DMS 273 treated with DMSO at 0.1 percent for 48 hours (cell line): ENCODE results near the gene NFKBIA.
A peak's percentile ranks its signal among the peaks of the same experiment; 100 is the strongest.
"Not testable (repeated sequence)": the region's sequence is repeated elsewhere in the genome, so short reads cannot be mapped to it uniquely, and the experiment has no call there.

Experiments used
- DNase-seq: peaks from one replicate; lab custom pipeline; 2025; lab: John Stamatoyannopoulos, UW

Gene NFKBIA, protein sequence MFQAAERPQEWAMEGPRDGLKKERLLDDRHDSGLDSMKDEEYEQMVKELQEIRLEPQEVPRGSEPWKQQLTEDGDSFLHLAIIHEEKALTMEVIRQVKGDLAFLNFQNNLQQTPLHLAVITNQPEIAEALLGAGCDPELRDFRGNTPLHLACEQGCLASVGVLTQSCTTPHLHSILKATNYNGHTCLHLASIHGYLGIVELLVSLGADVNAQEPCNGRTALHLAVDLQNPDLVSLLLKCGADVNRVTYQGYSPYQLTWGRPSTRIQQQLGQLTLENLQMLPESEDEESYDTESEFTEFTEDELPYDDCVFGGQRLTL

DNA sequence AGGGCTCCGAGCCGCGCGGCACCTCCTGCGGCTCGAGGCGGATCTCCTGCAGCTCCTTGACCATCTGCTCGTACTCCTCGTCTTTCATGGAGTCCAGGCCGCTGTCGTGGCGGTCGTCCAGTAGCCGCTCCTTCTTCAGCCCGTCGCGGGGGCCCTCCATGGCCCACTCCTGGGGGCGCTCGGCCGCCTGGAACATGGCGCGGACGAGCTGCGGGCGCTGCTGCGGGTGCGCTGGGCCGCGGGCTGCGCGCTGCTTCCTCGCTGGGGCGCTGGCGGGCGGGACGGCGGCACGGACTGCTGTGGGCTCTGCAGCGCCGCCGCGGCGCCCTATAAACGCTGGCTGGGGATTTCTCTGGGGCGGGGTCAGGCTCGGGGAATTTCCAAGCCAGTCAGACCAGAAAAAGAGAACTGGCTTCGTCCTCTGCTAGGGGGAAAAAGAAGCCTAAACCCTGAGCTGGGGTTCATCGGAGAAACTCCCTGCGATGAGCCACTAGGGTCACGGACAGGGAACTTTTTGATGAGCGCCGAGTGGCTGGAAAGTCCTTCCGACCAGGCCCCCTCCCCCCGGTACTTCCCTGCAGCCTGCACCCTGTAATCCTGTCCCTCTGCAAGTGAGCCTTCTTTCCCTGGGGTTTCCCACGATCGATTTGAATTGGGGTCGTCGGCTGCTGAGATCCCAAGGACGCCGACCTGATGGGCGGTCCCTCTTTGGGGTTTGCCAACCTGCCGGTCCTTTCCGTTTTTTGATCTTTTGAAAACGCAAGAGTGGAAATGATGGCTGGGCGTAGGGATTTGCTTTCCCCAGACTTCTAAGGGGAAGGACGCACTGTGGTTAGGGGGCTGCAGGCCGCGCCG lies at the start of gene NFKBIA:
Gene NFKBIA (minus strand): TSS at position 301 of the 855 bp plus-strand sequence. CDS start 105 bp downstream, at position 196.
- peak; percentile 30 for DNase-seq

DNA sequence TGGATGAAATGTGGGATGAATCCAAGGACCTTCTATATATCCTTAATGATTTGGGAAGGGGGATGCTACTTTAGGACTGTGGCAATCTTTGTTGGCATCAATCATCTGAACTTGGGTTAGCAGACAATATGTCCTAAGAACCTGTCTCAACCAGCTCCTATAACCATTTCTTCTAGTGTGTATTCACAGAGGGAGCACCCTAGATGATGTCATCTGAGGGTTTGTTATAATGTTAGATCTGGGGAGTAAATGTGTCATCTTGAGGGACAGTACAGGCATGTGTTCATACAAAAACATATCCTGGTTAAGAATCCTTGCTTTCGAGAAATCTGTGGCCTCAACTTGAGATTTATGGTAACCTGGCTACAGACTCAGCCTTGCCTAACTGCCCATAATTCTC lies 41.9 kb upstream of the NFKBIA start:
- no peak for DNase-seq

DNA sequence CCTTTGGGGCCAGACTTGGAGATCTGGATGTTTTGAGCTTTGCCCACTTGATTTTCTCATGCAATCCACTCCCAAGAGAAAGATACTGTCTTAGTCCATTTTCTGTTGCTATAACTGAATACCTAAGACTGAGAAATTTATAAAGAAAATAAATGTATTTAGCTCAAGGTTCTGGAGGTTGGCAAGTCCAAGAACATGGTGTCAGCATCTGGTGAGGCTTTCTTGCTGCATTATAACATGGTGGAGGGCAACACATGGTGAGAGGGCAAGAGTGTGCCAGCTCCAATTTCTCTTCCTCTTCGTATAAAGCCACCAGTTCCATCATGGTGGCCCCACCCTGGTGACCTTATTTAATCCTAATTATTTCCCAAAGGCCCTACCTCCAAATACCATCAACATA lies 39.6 kb upstream of the NFKBIA start:
- no peak for DNase-seq

DNA sequence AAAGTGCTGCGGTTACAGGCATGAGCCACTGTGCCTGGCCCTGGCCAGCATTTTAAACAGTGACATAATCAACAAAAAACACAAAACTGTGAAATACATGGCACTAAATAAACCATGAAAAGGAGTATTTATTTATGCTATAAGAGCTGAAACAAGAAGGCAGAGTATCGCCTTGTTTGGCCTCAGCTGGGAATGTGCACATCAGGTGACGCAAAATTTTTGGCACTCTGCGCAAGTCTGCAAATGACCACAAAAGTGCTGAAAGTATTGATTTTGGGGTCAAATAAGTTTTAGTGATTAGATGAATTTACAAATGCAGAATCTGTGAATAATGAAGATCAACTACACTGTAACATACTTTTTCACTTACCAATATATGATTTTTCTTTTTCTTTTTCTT lies 36.6 kb upstream of the NFKBIA start:
- DNase-seq, result no peak

DNA sequence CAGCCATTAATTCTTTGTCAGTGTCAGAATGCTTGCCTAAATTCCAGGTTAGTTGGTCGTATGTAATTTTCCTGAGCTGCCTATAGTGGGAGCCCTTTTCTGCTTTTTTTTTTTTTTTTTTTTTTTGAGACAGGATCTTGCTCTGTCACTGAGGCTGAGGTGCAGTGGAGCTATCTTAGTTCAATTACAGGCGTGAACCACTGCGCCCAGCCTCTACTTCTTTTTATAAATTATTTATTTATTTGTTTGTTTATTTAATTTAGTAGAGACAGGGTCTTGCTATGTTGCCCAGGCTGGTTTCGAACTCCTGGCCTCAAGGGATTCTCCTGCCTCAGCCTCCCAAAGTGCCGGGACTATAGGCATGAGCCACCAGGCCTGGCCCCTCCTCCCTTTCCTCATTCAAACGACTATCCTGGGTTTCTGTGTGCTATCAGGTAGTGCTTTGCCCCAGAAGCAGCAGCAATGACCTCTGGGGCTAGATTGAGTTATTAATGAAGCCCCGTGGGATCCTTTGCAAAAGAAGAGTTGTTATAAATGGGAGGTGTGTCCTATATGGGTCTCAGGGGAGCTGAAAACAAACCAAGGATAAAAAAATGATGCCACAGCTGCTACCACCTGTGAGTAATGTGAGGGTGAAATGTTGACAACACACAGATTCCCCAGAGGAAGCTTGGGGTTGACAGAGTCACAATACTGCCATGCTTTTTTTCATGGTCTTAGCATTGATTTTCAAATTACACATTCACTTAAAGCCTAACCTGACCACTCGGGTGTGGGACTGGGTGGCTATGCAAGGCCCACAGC lies 34.6 kb upstream of the NFKBIA start:
- no peak for DNase-seq

DNA sequence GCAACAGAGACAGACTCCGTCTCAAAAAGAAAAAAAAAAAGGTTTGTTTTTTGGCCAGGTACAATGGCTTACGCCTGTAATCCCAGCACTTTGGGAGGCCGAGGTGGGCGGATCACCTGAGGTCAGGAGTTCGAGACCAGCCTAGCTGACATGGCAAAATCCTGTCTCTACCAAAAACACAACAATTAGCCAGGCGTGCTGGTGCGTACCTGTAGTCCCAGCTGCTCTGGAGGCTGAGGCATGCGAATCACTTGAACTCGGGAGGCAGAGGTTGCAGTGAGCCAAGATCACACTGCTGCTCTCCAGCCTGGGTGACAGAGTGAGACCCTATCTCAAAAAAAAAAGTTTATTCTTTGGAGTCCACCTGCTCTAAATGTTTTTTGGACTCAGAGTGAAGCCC lies 33.9 kb upstream of the NFKBIA start:
- not testable (repeated sequence) for DNase-seq

DNA sequence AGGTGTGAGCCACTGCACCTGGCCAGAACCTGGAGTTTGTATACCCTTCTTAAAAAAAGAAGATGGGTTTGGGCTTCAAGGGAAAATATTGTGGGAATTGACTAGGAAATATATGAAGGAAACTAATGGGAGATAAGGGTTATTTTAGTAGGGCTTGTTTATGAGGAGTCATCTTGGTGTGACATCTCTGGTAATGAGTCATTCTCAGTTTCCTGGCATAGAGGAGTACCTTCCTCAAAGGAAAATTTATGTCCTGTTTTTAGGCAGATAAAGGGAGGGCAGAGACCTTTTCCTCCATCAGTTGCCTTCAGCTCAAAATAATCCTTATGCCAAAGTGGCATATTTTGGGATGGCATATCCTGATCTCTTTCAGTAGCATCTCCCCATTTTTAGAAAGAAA lies 30.6 kb upstream of the NFKBIA start:
- no peak for DNase-seq

DNA sequence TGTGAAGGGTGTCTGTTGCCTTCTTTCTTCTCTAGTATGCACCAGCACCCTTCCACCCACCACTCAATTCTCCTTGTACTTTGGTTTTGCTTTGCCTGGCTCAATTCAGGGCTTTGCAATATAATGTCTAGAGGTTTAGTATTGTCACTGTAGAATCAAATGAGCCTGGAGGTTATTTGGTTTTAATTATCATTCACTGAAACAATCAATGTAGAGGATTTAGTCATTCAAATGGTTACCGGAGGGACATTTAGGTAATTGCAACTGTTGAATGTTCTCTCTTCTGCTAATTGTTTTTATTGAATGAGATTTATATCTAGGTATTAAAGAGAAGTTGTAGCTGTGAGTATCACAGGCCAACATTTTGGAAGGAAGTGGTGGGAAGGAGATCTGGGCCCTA lies 29.3 kb upstream of the NFKBIA start:
- no peak for DNase-seq

DNA sequence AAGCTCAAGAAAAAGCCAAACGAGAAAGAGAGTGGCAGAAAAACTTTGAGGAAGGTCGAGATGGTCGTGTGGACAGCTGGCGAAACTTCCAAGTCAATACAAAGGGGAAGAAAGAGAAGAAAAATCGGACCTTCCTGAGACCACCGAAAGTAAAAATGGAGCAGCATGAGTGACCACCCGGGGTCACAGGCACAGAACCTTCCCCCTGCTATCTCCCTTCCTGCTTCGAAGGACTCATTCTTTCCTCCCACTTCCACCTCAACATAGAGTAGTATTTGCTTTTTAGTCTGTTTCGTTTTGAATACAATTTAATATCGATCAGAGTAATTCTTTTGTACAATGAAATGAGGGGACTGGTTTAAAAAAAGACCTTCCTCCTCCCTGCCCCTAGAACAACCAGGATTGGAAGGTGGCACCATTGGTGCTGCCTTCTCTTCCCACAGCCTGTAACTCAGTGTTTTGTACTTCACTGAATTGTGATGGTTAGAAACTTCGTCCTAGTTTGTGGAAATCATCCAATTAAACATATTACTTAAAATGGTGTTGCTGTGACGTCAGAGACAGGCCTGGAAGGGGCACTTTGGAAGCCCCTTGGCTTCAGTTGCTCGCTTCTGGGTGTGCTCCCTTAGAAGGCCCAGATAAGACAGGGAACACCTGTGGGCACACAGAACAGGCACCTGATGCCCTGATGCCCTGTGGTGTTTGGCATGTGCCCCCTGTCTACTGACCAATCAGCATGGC lies 26.1 kb upstream of the NFKBIA start:
- no peak for DNase-seq

DNA sequence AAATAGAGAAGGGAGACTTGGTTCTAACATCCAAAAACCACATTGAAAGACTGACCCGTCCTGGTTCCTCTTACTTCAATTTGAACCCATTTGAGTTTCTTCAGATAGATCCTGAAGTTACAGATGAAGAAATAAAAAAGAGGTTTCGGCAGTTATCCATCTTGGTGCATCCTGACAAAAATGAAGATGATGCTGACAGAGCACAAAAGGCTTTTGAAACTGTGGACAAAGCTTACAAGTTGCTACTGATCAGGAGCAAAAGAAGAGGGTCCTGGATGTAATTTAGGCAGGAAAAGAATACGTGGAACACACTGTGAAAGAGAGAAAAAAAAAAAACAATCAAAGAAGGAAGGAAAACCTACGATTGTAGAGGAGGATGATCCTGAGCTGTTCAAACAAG lies 25.4 kb upstream of the NFKBIA start:
- DNase-seq, result no peak

DNA sequence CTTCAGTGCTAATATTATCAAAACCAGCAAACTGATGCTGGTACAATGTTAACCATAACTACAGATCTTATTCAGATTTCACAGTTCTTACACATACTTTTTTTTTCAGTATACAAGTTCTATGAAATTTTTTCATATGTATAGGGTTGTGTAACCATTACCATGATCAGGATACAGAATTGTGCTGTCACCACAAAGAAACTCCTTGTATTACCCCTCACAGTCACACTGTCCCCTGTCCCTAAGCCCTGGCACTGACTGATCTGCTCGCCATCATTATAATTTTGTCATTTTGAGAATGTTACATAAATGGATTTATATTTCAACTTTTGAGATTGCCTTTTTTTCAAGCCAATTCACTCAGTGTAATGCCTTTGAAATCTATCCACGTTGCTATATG lies 21.3 kb upstream of the NFKBIA start:
- no peak for DNase-seq

DNA sequence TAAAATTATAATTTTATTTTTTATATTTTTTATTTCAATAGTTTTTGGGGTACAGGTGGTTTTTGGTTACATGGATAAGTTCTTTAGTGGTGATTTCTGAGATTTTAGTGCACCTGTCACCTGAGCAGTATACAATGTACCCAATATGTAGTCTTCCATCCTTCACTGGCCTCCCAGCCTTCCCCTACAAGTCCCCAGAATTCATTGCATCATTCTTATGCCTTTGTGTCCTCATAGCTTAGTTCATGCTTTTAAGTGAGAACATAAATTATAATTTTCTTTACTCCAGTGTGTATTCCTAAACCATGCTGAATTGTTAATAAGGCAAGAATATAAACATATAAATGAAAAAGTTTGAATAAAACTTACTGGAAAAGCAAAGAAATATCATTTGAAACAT lies 19.1 kb upstream of the NFKBIA start:
- DNase-seq, result no peak

DNA sequence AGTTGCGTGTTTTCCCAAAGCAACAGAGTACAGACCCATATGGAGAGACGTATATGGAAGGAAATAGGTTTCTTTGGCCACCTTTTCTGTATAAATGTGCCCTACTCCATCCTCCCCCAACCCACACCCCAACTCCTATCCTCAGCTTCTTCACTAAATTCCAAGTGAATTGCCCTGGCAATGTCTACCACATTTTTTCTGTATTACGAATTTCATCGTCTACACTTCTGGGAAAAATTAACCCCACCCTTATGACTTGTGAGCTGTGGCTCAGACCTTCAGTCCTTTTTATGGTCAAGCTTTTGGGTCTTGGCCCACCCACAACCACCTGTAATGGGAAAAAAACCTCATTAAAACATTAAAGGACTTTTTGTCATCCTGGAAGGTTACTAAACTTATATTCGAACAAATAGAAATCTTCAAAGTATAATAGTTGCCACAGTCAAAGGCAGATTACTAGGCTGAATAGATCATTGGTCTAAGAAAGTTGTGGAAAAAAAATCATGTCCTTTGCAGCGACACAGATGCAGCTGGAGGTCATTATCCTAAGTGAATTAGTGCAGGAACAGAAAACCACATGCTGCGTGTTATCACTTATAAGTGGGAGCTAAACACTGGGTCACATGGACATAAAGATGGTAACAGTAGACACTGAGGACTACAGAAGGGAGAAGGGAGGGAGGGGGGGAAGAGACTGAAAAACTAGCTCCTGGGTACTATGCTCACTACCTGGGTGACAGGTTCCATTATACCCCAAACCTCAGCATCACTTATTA lies 15.7 kb upstream of the NFKBIA start:
- DNase-seq, result no peak

DNA sequence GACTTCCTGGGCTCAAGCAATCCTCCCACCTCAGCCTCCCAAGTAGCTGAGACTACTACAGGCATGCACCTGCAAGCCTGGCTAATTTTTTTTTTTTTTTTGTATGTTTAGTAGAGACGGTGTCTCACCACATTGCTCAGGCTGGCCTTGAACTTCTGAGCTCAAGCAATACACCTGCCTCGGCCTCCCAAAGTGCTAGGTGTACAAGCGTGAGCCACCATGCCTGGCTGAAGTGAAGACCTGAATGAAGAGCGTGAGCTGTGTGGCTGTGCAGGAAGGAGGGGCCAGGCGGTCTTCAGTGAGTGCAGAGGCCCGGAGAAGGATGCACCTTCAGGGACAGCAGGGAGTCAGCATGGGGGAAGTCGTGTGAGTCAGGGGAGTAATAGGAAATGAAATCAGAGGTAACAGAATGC lies 14.9 kb upstream of the NFKBIA start:
- no peak for DNase-seq

DNA sequence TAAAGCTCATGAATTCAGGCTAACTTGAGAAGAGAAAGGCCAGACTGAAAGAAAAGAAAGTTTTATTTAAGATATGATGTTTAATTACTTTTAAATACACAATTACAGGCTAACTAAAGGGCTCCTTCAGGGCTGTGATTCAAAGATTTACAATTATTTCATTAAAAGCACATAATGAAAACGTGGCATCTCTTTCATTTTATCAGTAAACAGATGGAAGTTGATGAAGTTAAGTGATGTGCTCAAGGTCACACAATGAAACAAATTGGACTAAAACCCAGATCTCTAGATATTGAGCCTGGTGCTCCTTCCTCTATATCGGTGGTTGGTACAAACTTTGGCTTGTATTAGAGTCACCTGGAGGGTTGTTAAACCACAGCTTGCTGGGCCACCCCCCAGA lies 13.5 kb upstream of the NFKBIA start:
- no peak for DNase-seq

DNA sequence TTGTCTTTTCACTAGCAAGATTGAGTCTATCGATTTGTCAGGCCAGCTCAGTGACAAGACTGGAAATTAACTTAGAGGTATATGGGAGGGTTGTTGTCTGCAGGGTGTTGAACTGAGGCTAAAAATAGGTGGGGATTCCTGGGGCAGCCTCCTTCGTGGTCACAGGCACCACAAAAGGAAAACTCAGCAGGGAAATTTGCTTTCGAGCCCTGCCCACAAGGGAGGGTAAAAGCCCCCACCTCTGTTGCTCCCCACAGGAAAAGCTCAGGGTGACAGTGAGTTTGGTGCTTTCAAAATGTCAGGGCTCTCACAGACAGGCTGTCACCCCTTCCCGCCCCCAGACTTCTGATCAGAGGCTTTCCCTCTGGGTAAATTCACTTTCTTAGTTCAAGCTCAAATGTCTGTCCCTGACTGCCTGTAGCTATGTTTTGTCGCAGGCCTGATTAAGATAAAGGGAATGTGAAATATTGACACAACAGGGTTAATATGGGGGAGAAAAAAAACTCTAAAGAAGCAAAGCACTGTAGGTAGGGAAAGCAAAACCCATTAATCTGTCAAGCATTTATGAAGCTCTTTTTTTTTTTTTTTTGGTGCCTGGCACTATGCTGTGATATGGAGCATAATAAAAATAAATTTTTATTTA lies 11.7 kb upstream of the NFKBIA start:
- no peak for DNase-seq

DNA sequence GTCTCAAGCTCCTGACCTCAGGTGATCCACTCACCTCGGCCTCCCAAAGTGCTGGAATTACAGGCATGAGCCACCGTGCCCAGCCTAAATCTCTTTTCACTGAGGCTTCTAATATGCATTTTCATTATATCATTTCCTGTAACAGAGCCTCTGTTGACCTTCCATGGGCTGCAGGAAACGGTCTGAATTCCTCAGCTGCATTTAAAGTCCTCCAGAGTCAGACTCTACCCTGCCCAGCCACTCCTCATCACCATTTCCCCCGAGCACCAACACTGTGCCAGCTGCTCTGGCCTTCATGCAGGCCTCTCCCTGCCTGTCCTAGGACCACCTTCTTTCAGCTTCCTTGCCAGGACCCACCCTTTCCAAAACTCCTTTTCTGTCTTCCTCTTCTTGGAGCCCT lies 9.8 kb upstream of the NFKBIA start:
- no peak for DNase-seq

DNA sequence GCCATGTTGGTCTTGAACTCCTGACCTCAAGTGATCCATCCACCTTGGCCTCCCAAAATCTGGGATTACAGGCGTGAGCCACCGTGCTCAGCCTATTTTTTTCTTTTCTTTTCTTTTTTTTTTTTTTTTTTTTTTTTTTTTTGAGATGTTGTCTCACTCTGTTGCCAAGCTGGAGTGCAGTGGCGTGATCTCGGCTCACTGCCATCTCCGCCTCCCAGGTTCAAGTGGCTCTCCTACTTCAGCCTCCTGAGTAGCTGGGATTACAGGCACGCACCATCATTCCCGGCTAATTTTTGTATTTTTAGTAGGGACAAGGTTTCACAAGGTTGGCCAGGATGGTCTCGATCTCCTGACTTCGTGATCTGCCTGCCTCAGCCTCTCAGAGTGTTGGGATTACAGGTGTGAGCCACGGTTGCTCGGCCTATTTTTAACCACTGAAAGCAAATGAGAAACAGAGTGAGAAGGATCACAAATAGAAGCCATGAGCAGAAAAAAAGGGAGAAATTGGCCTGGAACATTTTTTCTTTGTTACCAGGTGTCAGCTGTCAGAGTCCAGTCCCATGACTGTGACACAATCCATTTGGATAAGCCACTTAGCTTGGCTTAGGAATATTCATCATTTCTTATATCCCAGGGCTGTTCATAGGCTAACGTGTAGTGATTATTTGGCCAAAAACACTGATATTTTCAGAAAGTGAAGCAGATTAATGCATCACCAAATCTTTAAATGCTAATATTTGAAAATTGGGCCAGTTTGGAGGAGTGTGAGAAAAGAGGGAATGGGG lies 7.9 kb upstream of the NFKBIA start:
- no peak for DNase-seq

DNA sequence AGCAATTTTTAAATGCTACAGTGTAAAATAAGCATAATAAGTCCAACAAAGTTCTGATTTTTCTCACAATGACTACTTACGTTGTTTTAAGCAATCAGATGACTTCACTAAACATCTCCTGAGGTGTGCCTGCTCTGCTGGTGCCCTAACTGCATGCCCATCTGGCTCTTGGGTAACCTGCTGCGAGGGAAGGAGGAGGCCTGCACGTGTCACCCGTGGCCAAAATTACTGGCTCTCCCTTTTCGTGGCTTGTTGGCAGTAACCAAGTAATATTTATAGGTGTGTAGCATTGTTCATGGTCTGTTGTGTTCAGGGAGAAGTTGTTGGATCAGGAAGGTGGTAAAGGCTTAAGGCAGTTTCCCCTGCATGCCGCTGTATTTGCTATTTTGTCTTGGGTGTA lies 6.3 kb upstream of the NFKBIA start:
- no peak for DNase-seq

DNA sequence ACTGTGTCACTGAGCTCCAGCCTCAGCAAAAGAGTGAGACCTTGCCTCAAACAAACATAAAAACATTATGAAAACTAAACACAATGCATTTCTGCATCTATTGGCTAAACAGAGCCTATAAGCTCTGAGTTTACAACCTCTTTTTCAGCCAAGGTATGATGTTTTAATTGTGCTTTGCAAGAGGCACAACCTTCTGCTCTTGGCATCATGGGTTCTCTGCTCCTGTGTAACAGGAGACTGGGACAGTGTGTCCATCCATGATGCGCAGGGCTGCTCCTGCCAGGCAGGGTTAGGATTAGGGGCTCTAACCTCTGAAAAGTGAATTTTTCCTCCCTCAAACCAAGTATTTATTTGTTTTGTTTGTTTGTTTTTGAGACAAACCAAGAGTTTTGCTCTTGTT lies 5.0 kb upstream of the NFKBIA start:
- no peak for DNase-seq
